CD4-positive, alpha-beta T cell treated with Interleukin-2 at 100 ng/mL for 4 hours (primary cell): ENCODE measurements around the gene ZFAND6.

Source experiments
- DNase-seq: peaks from one replicate; pipeline ENCODE4 v3.0.0-alpha.2; 2020; ENCODE audit warnings: low spot score

Gene ZFAND6

DNA sequence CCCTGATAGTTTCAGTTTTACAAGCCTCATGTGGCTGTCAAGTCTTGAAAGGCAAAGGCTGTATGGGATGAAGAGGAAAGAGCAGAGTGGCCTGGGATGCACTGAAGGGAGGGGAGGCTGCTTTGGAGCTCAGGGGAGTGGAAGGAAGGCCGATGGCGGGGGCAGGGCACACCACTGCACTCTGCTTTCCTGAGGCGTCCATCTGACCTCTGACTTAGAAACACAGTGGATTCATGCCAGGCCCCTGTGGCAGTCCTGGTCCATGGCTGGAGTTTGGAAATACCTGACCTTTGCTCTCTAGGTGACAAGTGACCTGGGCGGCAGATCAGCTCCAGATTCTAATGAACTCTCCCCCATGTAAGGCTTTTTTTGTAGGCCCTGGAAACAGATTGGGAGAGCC lies 112.3 kb downstream of the ZFAND6 start:
- no peak for DNase-seq

DNA sequence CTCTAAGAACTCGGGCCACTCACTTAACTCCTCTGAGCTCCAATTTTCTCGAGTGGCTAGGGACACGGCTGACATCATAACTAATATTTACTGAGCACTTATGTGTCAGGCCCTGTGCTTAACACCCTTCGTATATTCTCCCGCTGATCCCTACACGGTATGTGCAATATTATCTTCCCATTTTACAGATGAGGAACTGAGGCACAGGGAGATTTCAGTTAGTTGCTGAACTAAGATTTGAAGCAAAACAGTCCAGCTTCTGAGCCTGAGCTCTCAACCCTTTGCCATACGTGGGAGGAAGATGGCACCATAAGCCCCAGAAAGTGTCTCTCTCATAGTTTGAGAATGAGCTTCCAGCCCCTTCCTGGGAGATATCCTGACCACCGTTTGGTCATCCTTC lies 112.9 kb downstream of the ZFAND6 start:
- no peak for DNase-seq

DNA sequence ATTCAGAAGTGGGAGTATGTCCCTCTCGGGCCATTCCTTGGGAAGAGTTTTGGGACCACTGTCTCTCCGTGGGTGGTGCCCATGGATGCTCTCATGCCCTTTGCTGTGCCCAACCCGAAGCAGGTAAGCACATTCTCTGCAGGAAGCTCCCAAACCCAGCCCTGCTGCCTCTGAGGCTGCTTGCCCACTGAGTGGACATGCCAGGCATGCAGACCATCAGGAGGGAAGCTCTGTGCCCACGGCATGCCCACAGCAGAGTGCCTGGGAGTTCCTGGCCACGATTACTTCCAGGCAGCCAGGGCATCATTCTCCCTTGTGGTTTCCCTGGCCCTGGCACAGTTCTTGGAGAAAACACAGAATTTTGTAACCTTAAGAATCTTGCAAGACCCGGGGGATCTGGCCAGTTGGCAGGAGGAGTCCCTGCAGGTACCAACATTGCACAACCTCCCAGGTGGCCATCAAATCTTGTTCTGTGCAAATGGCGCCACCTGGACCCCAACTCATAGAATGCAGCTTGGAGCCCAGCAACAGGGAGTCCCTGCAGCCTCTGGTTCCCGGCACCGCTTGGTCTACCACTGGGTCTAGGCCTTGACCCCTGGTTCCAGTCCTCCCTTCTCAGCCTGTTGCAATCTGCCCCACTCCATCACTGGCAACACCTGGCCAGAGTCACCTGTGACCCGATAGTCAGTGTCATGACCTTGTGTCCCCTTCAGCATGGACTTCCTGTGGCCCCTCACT lies 113.7 kb downstream of the ZFAND6 start:
- peak; percentile 68 for DNase-seq

DNA sequence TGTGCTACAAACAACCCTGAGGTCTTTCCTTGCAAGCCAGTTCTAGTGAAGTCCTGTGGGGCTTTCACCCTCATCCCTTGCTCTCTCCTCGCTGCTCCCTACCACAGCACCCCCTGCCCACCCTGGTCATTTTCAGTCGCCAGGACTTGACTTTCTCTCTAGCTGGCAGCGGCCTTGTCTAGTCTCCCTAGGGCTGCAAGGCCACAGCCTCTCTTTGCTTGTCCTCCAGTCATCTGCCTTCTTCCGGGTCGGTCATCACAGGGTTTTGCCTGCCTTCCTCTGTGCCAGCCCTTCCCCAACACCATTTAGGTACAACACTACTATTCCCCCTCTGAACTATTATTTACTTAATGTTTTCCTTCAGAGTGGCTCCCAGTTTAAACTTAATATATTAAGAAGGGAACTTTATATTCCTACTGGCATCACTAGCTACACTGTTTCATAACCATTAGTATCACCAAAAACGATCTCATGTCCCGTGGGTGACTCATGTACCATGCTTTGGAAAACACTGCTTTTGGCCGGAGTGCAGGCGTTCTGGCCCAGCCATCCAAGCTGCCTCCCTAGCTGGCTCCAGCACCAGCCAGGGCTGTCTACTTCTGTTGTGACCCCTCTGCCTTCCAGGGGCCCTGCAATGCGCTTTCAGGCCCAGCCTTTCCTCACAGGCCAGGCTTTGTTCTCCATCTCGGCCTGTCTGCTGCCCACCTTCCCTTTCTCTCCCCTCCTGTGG lies 114.7 kb downstream of the ZFAND6 start:
- DNase-seq, result no peak

DNA sequence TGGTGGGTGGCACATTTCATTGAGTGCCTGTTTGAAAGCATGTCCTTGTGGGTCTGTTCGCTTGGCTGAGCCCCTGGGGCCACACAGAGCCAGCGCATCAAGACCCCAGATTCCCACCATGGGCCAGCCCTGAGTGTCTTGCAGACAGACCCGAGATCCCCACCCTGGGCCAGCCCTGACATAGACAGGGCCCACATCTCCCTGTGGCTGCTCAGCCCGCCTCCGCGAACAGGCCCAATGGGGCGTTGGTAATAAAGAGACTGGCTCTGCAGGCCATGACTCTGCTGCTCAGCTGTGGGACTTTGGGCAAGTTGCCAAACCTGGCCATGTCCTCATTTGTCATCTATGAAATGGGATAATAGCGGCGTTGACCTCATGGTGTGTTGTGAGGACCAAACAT lies 116.0 kb downstream of the ZFAND6 start:
- no peak for DNase-seq

DNA sequence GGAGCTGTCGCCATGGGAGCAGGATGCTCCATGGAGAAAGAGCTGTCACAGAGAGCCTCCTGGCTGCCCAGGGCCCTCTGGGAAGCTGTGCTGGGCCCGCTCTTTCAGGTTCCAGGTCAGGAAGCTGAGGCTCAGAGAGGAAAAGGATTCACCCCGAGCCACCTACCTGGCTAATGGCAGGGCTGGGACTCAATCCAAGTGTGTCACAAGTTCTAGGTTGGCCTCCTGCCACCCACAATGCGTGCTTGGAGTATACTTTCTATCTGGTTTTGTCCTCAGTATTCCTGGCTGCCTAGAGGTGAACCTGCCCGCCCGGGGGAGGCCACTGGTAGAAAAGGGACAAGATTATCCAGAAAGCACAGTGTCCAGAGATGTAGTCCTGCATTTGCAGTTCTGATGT lies 117.0 kb downstream of the ZFAND6 start:
- no peak for DNase-seq

DNA sequence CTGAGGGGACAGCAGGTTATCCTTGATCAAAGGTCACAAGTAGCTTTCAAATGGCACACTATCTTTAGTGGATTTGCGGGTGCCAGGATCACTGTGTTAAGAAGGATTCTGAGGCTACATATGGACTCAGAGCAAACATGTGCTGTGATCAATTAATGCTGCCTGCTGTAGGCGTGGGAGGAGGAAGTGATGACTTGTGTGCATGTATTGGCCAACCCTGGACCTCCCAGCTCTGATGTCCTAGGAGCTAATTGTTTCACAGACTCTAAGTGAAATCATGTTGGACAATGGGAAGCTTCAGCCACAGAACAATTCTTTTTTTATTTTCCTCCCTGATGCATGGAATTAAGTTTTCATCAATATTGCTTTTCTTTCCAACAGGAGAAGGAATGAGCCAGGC lies 117.7 kb downstream of the ZFAND6 start:
- no peak for DNase-seq

DNA sequence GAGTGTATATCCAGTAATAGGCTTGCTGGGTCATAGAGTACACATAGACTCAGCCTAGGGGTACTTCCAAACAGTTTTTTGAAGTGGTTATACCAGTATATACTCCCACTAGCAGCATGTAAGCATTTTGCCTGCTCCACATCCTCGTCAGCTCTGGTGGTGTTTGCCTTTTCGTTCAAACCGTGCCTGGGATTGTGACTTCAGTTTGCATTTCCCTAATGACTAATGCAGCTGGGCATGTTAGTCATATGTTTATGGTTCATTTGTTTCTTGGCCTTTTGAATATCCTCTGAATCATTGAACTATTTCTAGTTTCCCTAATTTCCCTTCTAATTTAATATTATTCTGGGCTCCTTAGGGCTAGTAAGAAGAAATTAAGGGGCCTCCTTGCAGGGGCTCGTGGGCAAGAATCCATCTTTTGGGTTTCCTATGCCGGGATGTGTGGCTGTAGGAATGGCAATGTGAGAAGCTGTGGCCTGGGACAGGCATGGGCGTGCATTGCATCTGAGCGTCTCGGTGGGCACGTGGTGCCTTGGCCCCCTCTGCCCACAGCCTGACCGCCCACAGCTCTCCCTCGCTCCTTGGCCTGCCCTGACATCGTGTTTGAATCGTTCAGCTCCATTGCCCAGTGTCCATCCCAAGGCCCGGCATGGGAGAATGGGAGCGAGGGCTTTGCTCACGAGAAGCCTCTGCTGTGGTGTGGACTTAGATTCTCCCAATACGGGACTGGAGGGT lies 119.7 kb downstream of the ZFAND6 start:
- no peak for DNase-seq

DNA sequence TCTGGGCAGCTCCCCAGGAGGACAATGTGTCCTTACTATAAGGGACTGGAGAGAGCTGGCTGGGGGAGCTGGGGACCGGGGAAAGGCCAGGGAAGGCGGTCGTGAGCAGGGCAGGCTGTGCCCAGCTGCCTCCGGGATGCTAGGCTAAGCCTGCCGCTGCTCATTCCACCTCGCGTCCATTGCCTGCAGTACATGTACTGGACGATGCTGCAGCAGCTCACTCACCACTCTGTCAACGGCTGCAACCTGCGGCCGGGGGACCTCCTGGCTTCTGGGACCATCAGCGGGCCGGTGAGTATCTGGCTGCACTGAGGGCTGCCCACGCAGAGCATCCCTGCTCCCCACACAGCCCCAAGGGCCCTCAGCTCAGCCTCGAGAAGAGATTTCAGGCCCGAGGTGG lies 120.5 kb downstream of the ZFAND6 start:
- DNase-seq, result no peak

DNA sequence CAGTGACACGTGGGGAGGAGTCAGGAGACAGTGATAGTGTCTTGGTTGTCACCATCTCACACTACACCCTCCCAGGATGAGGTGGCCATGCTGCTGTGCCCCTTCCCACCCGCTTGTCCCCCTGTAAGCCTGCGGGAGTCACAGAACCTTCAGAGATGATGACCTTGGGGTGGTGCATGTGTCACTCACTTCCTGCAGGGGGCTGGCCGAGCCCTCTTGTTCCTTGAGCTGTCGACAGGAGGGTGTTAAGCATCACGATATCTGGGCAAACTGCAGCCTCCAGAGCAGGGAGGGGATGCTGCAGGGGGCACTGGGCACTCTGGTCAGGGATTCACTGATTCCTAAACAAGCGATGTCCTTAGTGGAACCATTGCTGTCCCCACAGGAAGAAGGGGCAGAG lies 121.0 kb downstream of the ZFAND6 start:
- DNase-seq, result no peak

DNA sequence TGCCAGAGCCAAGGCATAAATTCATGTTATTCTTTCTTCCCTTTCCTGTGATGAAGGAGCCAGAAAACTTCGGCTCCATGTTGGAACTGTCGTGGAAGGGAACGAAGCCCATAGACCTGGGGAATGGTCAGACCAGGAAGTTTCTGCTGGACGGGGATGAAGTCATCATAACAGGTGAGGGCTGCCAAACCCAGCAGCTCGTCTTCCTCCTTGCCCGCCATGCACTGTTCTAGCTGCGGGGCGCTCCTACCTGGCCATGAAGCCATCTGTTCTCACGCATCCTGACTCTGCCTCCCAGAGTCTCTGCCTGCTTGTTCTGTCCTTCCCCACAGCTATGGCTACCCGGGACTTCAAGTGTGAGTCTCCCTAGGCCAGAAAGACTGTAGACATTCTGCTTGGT lies 121.5 kb downstream of the ZFAND6 start:
- no peak for DNase-seq

DNA sequence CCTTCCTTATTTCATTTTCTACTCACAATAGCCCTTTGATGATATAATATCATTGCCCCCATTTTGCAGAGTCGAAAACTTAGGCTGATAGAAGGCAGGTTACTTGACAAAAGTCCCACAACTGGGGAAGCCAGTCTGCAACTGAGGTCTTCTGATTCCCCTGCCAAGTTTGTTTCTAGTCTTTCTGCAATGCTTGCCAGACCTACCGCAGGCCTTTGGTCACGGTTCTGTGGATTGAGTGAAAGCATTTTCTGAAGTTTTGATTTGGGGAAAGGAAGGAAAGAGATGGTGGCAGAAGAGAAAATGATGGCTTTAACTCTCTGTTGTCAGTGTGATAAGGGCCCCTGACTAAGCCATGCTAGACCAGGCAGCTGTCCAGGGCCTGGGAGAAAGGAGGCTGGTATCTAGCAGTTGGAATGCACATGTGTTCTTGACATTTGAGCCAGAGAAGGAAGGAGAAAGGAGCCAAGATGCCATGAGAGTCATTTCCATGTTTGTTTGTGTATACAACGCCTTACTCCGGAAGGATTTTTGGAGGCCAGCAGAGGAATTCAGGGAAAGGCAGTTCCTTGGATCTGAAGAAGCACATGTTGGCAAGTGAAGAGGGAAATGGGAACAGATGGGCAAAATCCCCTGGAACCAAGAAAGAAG lies 123.3 kb downstream of the ZFAND6 start:
- DNase-seq, result no peak

DNA sequence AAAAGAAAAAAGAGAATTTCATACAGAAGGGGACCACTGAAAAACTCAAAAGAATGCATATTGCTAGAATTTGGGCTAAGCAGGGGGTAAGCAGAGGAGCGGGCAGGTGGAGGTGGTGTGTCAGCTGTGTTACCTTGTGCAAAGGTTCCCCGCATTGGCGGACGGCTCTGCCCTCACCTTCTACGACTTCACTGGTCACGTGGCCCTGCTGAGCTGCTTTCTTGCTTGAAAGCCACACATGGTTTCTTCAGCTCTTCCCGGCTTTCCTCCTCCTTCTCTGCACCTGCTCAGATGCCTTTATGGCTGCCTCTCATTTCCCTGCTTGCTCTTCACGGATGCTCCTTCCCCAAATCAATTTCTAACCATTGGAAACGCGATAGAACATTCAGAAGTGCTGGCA lies 123.8 kb downstream of the ZFAND6 start:
- no peak for DNase-seq

DNA sequence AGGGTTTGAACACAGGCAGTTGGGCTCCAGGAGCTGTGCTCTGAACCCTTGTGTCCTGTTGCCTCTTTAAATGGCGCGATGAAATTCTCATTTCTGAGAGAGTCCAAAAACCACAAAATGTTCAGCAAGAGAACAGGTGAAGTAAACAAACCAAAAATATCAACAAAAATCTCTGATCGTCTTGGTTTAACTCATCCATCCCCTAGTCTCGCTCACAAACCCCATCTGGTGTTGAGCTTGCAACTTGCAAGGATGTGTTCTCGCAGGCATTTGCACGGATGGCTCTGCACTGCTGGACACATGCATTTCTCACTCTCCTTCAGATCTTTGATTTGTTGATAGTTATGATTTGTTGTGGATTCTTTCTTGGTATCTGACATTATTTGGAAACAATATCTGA lies 124.4 kb downstream of the ZFAND6 start:
- no peak for DNase-seq

DNA sequence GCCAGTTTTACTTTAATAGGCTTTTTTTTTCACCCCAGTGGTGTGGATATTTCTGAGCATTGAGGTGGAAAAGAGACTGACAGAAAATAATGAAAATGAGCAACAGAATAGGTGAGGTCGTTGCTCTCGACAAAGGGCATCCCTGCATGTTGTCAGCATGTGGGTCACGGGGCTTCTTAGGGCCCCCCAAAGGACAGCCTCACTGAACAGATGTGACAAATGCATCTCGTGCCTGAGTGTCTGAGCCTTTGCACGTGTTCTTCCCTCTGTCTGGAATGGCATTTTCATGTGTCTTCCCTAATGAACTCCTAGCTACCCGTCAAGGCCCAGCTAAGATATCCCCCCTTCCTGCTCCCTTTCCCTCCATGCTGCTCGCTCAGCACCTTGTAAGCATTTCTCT lies 125.1 kb downstream of the ZFAND6 start:
- no peak for DNase-seq

DNA sequence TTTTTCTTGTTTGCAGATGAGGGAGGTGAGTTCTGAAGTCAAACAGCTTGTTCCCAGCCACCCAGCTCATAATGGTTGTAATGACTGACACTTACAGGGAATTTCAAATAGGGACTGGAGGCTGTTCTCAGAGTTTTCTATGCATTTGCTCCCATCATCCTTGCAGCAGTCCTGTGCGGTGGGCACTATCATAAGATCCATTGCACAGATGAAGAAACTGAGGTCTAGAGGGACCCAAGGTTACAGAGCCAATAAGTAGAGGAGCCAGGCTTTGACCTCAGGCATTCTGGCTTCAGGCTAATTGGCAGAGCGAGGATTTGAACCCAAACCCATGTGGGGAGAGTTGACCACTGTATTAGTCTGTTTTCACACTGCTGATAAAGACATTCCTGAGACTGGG lies 125.7 kb downstream of the ZFAND6 start:
- DNase-seq, result no peak

DNA sequence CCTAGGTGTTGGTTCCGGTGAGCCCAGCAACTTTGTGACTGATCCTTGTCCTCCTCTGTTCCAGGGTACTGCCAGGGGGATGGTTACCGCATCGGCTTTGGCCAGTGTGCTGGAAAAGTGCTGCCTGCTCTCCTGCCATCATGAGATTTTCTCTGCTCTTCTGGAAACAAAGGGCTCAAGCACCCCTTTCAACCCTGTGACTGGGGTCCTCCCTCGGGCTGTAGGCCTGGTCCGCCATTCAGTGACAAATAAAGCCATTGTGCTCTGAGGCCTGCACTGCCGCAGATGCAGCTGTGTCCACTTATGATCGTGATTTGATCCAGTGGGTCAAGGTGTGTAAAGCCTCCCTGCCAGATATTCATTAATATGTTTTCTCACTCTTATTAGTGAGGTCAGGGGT lies 126.6 kb downstream of the ZFAND6 start:
- DNase-seq, result no peak

DNA sequence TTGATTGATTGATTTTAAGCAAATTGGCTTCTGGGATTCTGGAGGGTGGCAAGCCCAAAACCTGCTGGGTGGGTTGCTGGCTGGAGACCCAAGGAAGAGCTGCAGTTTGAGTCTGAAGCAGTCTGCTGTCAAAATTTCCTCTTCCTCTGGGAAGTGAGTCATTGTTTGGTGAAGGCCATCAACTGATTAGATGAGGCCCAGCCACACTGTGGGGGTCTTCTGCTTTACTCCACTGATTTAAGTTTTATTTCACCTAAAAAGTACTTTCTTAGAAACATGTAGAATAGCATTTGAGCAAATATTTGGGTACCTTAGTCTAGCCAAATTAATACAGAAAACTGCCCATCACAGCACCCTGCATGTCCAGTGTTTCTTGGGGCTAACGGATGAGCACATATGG lies 127.1 kb downstream of the ZFAND6 start:
- no peak for DNase-seq
